Heart right ventricle (tissue), 16 donors: ENCODE data around the gene MATR3. TPM values are rescaled to one million over a fixed set of nuclear protein-coding genes. Genes with fewer than 3 reads are reported as not detected.

Experiments used
- ATAC-seq, 8 donors: fragments of 200-7000 bp; cut with Tn5 transposase; one replicate each; pipeline ENCODE4 v1.9.1; 2020; ENCODE audit warnings: mild to moderate bottlenecking in 8 of 8, moderate library complexity in 8 of 8, moderate number of reproducible peaks in 1 of 8
- DNase-seq, 2 donors: peaks; one replicate each; pipeline ENCODE4 v3.0.0-alpha.2; 2020
- H3K27ac ChIP-seq, 10 donors: fragments of 200-600 bp; sonication (generic) in 2 of 10; one replicate each; pipeline versions ENCODE4 v1.5.0 to v1.8.0; 2020 to 2022; ENCODE audit warnings: mild to moderate bottlenecking in 3 of 10
- H3K27me3 ChIP-seq, 7 donors: fragments of 200-600 bp; one replicate each; pipeline ENCODE4 v1.8.0; 2021 to 2022; ENCODE audit warnings: mild to moderate bottlenecking in 2 of 7
- H3K36me3 ChIP-seq, 9 donors: fragments of 200-600 bp; sonication (generic) in 1 of 9; one replicate each; pipeline versions ENCODE4 v1.5.0 to v1.8.0; 2020 to 2022; ENCODE audit warnings: mild to moderate bottlenecking in 2 of 9
- H3K4me1 ChIP-seq, 9 donors: fragments of 200-600 bp; sonication (generic) in 1 of 9; one replicate each; pipeline versions ENCODE4 v1.5.0 to v1.8.0; 2020 to 2022; ENCODE audit warnings: mild to moderate bottlenecking in 4 of 9
- H3K4me3 ChIP-seq, 10 donors: fragments of 200-600 bp; sonication (generic) in 2 of 10; one replicate each; pipeline versions ENCODE4 v1.5.0 to v1.8.0; 2020 to 2022; ENCODE audit warnings: mild to moderate bottlenecking in 7 of 10, moderate library complexity in 2 of 10
- H3K9me3 ChIP-seq, 11 donors: fragments of 200-600 bp in 10 of 11; sonication (generic) in 2 of 11; one replicate each; pipeline versions ENCODE4 v1.5.0 to v1.8.0; 2013 to 2022; ENCODE audit warnings: mild to moderate bottlenecking in 2 of 11, control low read depth in 1 of 11, moderate library complexity in 1 of 11
- WGBS, 2 donors: extraction: QIAGEN DNeasy Blood & Tissue Kit; methylation state at CpG; one replicate each; pipeline ENCODE4 v1.1.7; 2013; ENCODE audit warnings: inconsistent platforms in 1 of 2; 5-methylcytosine and 5-hydroxymethylcytosine counted together
- intact Hi-C, 10 donors: fragments of 100-400 bp; cut with DNase I; formaldehyde crosslinking; loops; one replicate each; pipeline versions ENCODE4 v1.11.1 to v1.14.2; 2022
- polyA plus RNA-seq, 2 donors: library from polyadenylated mRNA; stranded (reverse); fragments of 200-250 nt; gene quantifications; one replicate each; pipeline ENCODE4 v1.2.3, GENCODE V29; 2013
- total RNA-seq, 10 donors: library from RNA; stranded (reverse); fragmentation: NEBNext Ultra II Directional in 3 of 10; extraction: Animal tissue kit (Norgen Biotek cat#: 25700) in 3 of 10; gene quantifications; one replicate each; pipeline versions ENCODE4 v1.2.1 to v1.2.4, GENCODE V29; 2021 to 2023
- TF ChIP-seq, protein P1 (sequence below), 9 donors: fragments of 200-600 bp; sonication (generic) in 2 of 9; IDR thresholded peaks; one replicate each; pipeline versions ENCODE4 v1.5.0 to v1.8.0; 2021 to 2022; ENCODE audit warnings: antibody characterized with exemption in 9 of 9, mild to moderate bottlenecking in 5 of 9, moderate library complexity in 1 of 9
- donor health status: Arrhythmogenic right ventricular cardiomyopathy.
- donor health status: ischemic (EF 13 %, LVEDD 7.1; RV severe dilation, severe dysfunction).
- donor health status: healthy with polysubstance abuse.
- donor health status: DM: no; HTN: yes; CAD: no.
- donor health status: DM: no; HTN: no; CAD: no.
- donor health status: ischemic (EF 25% LVEDD 6.9; RV normal size, moderate dysfunction).
- donor health status: ischemic (EF 25% LVEDD 5.7; RV mildly dilated, moderate dysfunction).
- donor health status: healthy.
- donor health status: DM: yes; HTN: yes; CAD: no.
- donor health status: Ischemic cardiomyopathy.
- donor health status: ischemic (EF 35%, LVEDD 5.7; RV mildly dilated, moderate dysfunction).
- donor health status: nonischemic (EF 11% LVEDD 7.7; RV severe dilation, severe dysfunction).
- donor health status: DM: yes; HTN: yes; CAD: no.
- donor health status: PGD.
- donor health status: ischemic (EF 29% LVEDD 5.4; RV normal size, mild dysfunction).
- donor health status: nonischemic (EF 23%, LVEDD 6.1; RV moderate dilation, normal function).

MATR3 gene
- total and polyA plus RNA-seq, 12 donors: 86.8 to 209 (median 167) TPM

DNA sequence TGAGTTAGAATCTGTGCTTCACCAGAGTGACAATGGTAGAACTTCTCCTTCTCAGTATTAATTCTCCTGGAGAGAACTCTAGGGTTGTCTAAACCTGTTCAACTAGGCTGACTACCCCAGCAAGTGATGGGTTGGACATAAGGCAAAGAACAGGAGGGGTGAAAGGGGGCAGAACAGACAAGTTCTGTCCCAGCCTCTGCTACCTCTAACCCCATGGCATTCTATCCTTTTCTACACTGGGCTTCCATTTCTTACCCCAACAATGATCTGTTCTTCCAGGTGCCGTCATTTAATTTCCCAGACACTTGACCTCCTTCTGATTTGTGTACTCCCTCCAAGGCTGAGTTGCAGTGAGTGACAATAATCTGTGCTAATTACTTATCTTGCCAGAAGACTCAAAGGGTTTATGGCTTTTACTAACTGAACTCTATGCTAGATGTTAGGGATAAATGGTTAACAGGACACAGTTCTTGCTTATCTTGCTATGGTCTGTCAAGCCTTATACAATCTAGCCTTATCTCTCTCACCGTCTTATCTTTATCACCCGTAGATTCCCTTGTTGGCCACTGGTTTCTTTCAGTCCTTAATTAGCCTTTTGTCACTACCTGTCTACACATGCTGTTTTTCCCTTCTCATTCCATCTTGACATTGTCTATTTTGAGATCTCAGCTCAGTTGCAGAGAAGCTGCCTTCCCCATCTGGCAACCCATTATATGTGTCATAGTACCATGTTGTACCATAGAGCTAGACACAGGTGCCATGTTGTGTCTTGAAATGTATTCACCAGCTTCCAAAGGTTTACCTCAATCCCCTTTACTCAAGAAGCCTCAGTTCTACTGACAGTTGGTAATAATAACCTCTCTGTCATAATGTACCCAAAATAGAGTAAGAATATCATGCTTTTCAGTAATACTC lies 10.0 kb upstream of the MATR3 start:
- H3K36me3 ChIP-seq: peaks cover 0 to 78% (median 26%) of the 10 kb centered on the region in 9 donors
- H3K27ac ChIP-seq: no peak overlapping the region
- WGBS, 2 donors: 33 to 37% methylated on average over 3 of the region's 3 CpGs
- no peak overlapping the region for H3K4me3 ChIP-seq
- peak in 1 of 8 donors; percentile 45 for ATAC-seq
- TF ChIP-seq, protein P1, sequence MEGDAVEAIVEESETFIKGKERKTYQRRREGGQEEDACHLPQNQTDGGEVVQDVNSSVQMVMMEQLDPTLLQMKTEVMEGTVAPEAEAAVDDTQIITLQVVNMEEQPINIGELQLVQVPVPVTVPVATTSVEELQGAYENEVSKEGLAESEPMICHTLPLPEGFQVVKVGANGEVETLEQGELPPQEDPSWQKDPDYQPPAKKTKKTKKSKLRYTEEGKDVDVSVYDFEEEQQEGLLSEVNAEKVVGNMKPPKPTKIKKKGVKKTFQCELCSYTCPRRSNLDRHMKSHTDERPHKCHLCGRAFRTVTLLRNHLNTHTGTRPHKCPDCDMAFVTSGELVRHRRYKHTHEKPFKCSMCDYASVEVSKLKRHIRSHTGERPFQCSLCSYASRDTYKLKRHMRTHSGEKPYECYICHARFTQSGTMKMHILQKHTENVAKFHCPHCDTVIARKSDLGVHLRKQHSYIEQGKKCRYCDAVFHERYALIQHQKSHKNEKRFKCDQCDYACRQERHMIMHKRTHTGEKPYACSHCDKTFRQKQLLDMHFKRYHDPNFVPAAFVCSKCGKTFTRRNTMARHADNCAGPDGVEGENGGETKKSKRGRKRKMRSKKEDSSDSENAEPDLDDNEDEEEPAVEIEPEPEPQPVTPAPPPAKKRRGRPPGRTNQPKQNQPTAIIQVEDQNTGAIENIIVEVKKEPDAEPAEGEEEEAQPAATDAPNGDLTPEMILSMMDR (IDR thresholded peaks at IDR 0.05): no peak
- intact Hi-C loops: no loop called here
- DNase-seq: no peak
- H3K9me3 ChIP-seq: peaks cover 0 to 4% (median 0%) of the 10 kb centered on the region in 11 donors
- peaks cover 0 to 15% (median 0%) of the 10 kb centered on the region in 9 donors for H3K4me1 ChIP-seq
- H3K27me3 ChIP-seq: no peaks in the 10 kb centered on the region

DNA sequence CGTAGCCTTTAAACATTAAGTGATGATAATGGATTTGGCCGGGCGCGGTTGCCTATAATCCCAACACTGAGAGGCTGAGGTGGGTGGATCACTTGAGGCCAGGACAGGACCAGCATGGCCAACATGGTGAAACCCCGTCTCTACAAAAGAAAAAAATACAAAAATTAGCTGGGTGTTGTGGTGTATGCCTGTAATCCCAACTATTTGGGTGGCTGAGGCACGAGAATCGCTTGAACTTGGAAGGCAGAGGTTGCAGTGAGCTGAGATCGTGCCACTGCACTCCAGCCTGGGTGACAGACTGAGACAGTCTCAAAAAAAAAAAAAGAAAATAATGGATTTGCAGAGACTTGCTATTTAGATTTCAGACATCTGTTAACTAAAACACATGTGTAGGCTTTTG lies 9.2 kb upstream of the MATR3 start:
- no peak for DNase-seq
- Histone ChIP-seq H3K36me3 (peaks cover 0 to 70% (median 20%) of the 10 kb centered on the region in 9 donors), H3K9me3 (peaks cover 0 to 4% (median 0%) of the 10 kb centered on the region in 11 donors), H3K4me3 (no peak overlapping the region), H3K4me1 (peaks cover 0 to 15% (median 0%) of the 10 kb centered on the region in 9 donors), H3K27me3 (no peaks in the 10 kb centered on the region), H3K27ac (no peak overlapping the region)
- no peak for ATAC-seq
- intact Hi-C loops: no loop called here
- TF ChIP-seq, protein P1 (IDR thresholded peaks at IDR 0.05): no peak
- WGBS, 2 donors: 92 to 96% methylated on average over 8 of the region's 8 CpGs

DNA sequence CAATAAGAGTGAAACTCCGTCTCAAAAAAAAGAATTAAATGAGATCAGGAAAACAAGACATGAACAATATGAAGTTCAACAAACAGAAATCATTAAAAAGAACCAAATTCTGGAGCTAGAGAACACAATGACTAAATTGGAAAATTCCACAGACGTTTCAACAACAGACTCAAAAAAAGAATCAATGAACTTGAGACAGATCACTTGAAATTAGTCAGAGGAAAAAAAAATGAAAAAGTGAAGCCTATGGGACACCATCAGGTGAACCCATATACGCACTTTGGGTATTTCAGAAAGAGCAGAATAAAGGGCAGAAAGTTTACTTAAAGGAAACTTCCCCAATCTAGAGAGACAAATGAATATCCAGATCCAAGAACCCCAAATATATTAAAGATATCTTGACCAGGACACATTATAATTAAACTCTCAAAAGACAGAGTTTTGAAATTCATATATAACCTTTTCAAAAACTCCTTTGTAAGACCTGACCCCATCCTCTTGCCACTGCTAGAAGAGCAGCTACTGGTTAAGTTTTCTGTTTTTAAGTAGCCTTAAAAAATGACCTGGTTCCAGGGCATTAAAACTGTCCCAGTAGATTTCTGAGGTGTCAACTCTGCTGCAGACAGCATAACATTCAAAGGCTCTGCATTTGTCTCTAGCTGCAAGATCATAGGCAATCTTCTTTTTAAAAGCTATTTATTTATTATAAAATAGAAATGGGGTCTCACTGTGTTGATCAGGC lies 7.7 kb upstream of the MATR3 start:
- WGBS, 2 donors: 92 to 98% methylated on average over 3 of the region's 3 CpGs
- no peak overlapping the region for H3K27ac ChIP-seq
- intact Hi-C loops: no loop called here
- H3K36me3 ChIP-seq: peaks cover 0 to 55% (median 15%) of the 10 kb centered on the region in 9 donors
- DNase-seq (no peak), ATAC-seq (no peak)
- no peaks in the 10 kb centered on the region for H3K27me3 ChIP-seq
- peaks cover 0 to 4% (median 0%) of the 10 kb centered on the region in 11 donors for H3K9me3 ChIP-seq
- H3K4me1 ChIP-seq: peaks cover 0 to 15% (median 0%) of the 10 kb centered on the region in 9 donors
- TF ChIP-seq, protein P1 (IDR thresholded peaks at IDR 0.05): no peak
- no peak overlapping the region for H3K4me3 ChIP-seq

DNA sequence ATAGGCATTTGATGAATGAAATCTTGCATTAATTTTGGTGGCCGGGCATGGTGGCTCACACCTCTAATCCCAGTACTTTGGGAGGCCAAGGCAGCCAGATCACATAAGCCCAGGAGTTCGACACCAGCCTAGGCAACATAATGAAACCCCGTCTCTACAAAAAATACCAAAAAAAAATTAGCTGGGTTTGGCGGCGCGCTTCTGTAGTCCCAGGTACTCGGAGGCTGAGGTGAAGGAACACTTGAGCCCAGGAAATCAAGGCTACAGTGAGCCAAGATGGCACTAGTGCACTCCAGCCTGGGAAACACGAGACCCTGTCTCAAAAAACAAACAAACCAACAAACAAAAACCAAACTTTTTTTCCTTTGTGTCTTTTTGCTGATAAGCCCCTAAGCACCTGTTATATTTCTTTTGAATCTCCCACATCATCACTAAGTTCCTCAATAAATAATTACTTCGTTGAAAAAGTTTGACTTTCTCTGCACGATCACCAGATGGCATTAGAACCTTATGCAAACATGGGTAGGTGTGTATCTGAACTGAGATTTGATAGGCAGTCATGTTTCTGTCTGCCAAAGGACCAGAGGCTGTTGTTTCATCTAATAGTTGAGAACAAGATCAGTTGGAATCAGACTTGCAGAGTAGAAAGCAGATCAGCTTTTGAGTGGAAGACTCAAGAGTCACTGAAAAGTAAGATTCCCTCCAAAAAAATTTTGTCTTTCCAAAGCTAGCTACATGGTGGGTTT lies 5.5 kb upstream of the MATR3 start:
- intact Hi-C loops: no loop called here
- no peak for ATAC-seq
- Histone ChIP-seq H3K27me3 (no peaks in the 10 kb centered on the region), H3K4me3 (no peak overlapping the region), H3K4me1 (peaks cover 0 to 7% (median 0%) of the 10 kb centered on the region in 9 donors), H3K9me3 (peaks cover 0 to 4% (median 0%) of the 10 kb centered on the region in 11 donors), H3K36me3 (peaks cover 0 to 33% (median 8%) of the 10 kb centered on the region in 9 donors), H3K27ac (no peak overlapping the region)
- no peak for DNase-seq
- WGBS, 2 donors: 70 to 74% methylated on average over 10 of the region's 10 CpGs
- TF ChIP-seq, protein P1 (IDR thresholded peaks at IDR 0.05): peak in 4 of 9 donors; percentile 9 to 32 (median 26)
